ENCODE measurements around the gene IFI27L1.
"Not testable (repeated sequence)": the region's sequence is repeated elsewhere in the genome, so short reads cannot be mapped to it uniquely, and the experiment has no call there.

DNA sequence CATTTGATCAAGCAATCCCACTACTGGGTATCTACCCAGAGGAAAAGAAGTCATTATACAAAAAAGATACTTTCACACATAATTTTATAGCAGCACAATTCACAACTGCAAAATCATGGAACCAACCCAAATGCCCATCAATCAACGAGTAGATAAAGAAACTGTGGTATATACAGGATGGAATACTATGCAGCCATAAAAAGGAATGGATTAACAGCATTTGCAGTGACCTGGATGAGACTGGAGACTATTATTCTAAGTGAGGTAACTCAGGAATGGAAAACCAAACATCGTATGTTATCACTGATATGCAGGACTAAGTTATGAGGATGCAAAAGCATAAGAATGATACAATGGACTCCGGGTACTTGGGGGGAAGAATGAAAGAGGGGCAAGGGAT is 9.0 kb upstream of the IFI27L1 start:
- TF ChIP-seq, protein P1, sequence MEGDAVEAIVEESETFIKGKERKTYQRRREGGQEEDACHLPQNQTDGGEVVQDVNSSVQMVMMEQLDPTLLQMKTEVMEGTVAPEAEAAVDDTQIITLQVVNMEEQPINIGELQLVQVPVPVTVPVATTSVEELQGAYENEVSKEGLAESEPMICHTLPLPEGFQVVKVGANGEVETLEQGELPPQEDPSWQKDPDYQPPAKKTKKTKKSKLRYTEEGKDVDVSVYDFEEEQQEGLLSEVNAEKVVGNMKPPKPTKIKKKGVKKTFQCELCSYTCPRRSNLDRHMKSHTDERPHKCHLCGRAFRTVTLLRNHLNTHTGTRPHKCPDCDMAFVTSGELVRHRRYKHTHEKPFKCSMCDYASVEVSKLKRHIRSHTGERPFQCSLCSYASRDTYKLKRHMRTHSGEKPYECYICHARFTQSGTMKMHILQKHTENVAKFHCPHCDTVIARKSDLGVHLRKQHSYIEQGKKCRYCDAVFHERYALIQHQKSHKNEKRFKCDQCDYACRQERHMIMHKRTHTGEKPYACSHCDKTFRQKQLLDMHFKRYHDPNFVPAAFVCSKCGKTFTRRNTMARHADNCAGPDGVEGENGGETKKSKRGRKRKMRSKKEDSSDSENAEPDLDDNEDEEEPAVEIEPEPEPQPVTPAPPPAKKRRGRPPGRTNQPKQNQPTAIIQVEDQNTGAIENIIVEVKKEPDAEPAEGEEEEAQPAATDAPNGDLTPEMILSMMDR (IDR thresholded peaks at IDR 0.05): not testable (repeated sequence)
- not testable (repeated sequence) for TF ChIP-seq POLR2AphosphoS5, POLR2A (IDR thresholded peaks at IDR 0.05)

All from breast epithelium (tissue), 3 donors.